ENCODE measurements around the gene SLC39A11. TPM values are rescaled to one million over a fixed set of nuclear protein-coding genes. Genes with fewer than 3 reads are reported as not detected.
A peak's percentile ranks its signal among the peaks of the same experiment; 100 is the strongest.
"Not testable (repeated sequence)": the region's sequence is repeated elsewhere in the genome, so short reads cannot be mapped to it uniquely, and the experiment has no call there.

The SLC39A11 gene
- total and polyA plus RNA-seq, 3 donors from 2014 or later, result 11.4 to 18.6 (median 18.0) TPM

- Histone ChIP-seq H3K36me3 (ENCODE audit: low read depth, missing control alignments) (no peaks in the 10 kb centered on the region), H3K27me3 (no peaks in the 10 kb centered on the region), H3K4me3 (no peak overlapping the region), H3K9me3 (no peaks in the 10 kb centered on the region), H3K4me1 (no peaks in the 10 kb centered on the region), H3K27ac (no peak overlapping the region)
- no peak for DNase-seq
- TF ChIP-seq POLR2A (IDR thresholded peaks at IDR 0.05) (no peak), CTCF (IDR thresholded peaks at IDR 0.05) (peak in 1 of 3 experiments; percentile 29)
- WGBS, 2 donors, result 85 to 94% methylated on average over 4 of the region's 4 CpGs
- intact Hi-C loops (cut with DNase I; ENCODE audit: low total_unique reads), result no loop called here
Measured at GRCh38 chr17:72826602-72827001, 265.9 kb downstream of the SLC39A11 start.

- intact Hi-C loops (cut with DNase I; ENCODE audit: low total_unique reads); H3K27me3 ChIP-seq; H3K4me3 ChIP-seq; H3K27ac ChIP-seq; H3K9me3 ChIP-seq; H3K4me1 ChIP-seq; DNase-seq; H3K36me3 ChIP-seq (ENCODE audit: low read depth, missing control alignments): not testable (repeated sequence)
- WGBS, 2 donors, result 89 to 97% methylated on average over 2 of the region's 2 CpGs
Measured at GRCh38 chr17:72826059-72826458, 266.4 kb downstream of the SLC39A11 start.

GRCh38 chr17:72825218-72825617, 267.3 kb downstream of the SLC39A11 start:
- no peaks in the 10 kb centered on the region for H3K9me3 ChIP-seq
- WGBS, 2 donors, result 17 to 33% methylated on average over 1 of the region's 1 CpG
- H3K4me1 ChIP-seq, result no peaks in the 10 kb centered on the region
- H3K4me3 ChIP-seq, result no peak overlapping the region
- DNase-seq, result no peak
- H3K27ac ChIP-seq, result no peak overlapping the region
- intact Hi-C loops (cut with DNase I; ENCODE audit: low total_unique reads), result no loop called here
- no peaks in the 10 kb centered on the region for H3K27me3 ChIP-seq
- H3K36me3 ChIP-seq (ENCODE audit: low read depth, missing control alignments), result no peaks in the 10 kb centered on the region
- TF ChIP-seq POLR2A (IDR thresholded peaks at IDR 0.05) (no peak), CTCF (IDR thresholded peaks at IDR 0.05) (no peak)

- H3K4me1 ChIP-seq; intact Hi-C loops (cut with DNase I; ENCODE audit: low total_unique reads); H3K27me3 ChIP-seq; H3K27ac ChIP-seq; H3K9me3 ChIP-seq; DNase-seq; H3K4me3 ChIP-seq; H3K36me3 ChIP-seq (ENCODE audit: low read depth, missing control alignments): not testable (repeated sequence)
- WGBS, 2 donors, result 99 to 100% methylated on average over 4 of the region's 4 CpGs
Measured at GRCh38 chr17:72824267-72824666, 268.2 kb downstream of the SLC39A11 start.

GRCh38 chr17:72822358-72823023, 270.0 kb downstream of the SLC39A11 start:
- H3K4me1 ChIP-seq, result no peaks in the 10 kb centered on the region
- H3K36me3 ChIP-seq (ENCODE audit: low read depth, missing control alignments), result no peaks in the 10 kb centered on the region
- 81 to 94% methylated on average over 5 of the region's 5 CpGs for WGBS, 2 donors
- no peak overlapping the region for H3K27ac ChIP-seq
- no peak for DNase-seq
- TF ChIP-seq CTCF (IDR thresholded peaks at IDR 0.05) (no peak), POLR2A (IDR thresholded peaks at IDR 0.05) (no peak)
- no peaks in the 10 kb centered on the region for H3K9me3 ChIP-seq
- intact Hi-C loops (cut with DNase I; ENCODE audit: low total_unique reads), result no loop called here
- H3K4me3 ChIP-seq, result no peak overlapping the region
- no peaks in the 10 kb centered on the region for H3K27me3 ChIP-seq

- no peak overlapping the region for H3K27ac ChIP-seq
- no peak overlapping the region for H3K4me3 ChIP-seq
- no peaks in the 10 kb centered on the region for H3K9me3 ChIP-seq
- WGBS, 2 donors, result 65 to 77% methylated on average over 7 of the region's 7 CpGs
- no peak for TF ChIP-seq POLR2A (IDR thresholded peaks at IDR 0.05)
- no peak for TF ChIP-seq CTCF (IDR thresholded peaks at IDR 0.05)
- H3K27me3 ChIP-seq, result no peaks in the 10 kb centered on the region
- H3K4me1 ChIP-seq, result no peaks in the 10 kb centered on the region
- no peaks in the 10 kb centered on the region for H3K36me3 ChIP-seq (ENCODE audit: low read depth, missing control alignments)
- DNase-seq, result no peak
- intact Hi-C loops (cut with DNase I; ENCODE audit: low total_unique reads), result no loop called here
Measured at GRCh38 chr17:72816406-72816805, 276.1 kb downstream of the SLC39A11 start.

Data from testis (tissue), 3 donors.